Ectodermal cell (in vitro differentiated cells): ENCODE measurements around the gene ZNF831.

Experiments used
- H3K27ac ChIP-seq: 2 replicates; pipeline ENCODE4 v1.7.0; 2013; ENCODE audit warnings: mild to moderate bottlenecking, low read depth, low read length; ENCODE audit not compliant: insufficient read depth, poor library complexity, severe bottlenecking
- H3K27me3 ChIP-seq: 2 replicates; pipeline ENCODE4 v1.7.0; 2013; ENCODE audit warnings: mild to moderate bottlenecking, low read length; ENCODE audit not compliant: insufficient read depth, control insufficient read depth, poor library complexity, severe bottlenecking
- H3K36me3 ChIP-seq: one replicate; pipeline ENCODE4 v1.7.0; 2013; ENCODE audit warnings: low read length; ENCODE audit not compliant: control insufficient read depth, insufficient read depth
- H3K4me1 ChIP-seq: one replicate; pipeline ENCODE4 v1.7.0; 2013; ENCODE audit warnings: low read length; ENCODE audit not compliant: control insufficient read depth, insufficient read depth
- H3K4me3 ChIP-seq: 2 replicates; pipeline ENCODE4 v1.7.0; 2013; ENCODE audit warnings: low read depth, low read length, control low read depth; ENCODE audit not compliant: insufficient read depth
- H3K9me3 ChIP-seq: 2 replicates; pipeline ENCODE4 v1.7.0; 2013; ENCODE audit warnings: mild to moderate bottlenecking, low read length, moderate library complexity; ENCODE audit not compliant: control insufficient read depth
- WGBS, 2 experiments: methylation state at CpG; one replicate each; pipeline ENCODE4 v1.1.7; 2013; ENCODE audit warnings: missing lambda C conversion rate in 2 of 2; 5-methylcytosine and 5-hydroxymethylcytosine counted together

The ZNF831 gene

GRCh38 chr20:59301343-59302007 is 137.9 kb downstream of the ZNF831 start:
- Histone ChIP-seq H3K4me1 (no peaks in the 10 kb centered on the region), H3K27ac (no peak overlapping the region), H3K4me3 (no peak overlapping the region), H3K9me3 (no peaks in the 10 kb centered on the region), H3K36me3 (no peaks in the 10 kb centered on the region), H3K27me3 (peaks cover 61% of the 10 kb centered on the region)
- WGBS, 2 experiments: 93 to 94% methylated on average over 17 of the region's 17 CpGs

GRCh38 chr20:59305908-59306655 is 142.5 kb downstream of the ZNF831 start:
- no peaks in the 10 kb centered on the region for H3K36me3 ChIP-seq
- no peak overlapping the region for H3K27ac ChIP-seq
- H3K27me3 ChIP-seq: peaks cover 36% of the 10 kb centered on the region
- WGBS, 2 experiments: 93 to 95% methylated on average over 7 of the region's 7 CpGs
- H3K4me1 ChIP-seq: peaks cover 5% of the 10 kb centered on the region
- no peak overlapping the region for H3K4me3 ChIP-seq
- no peaks in the 10 kb centered on the region for H3K9me3 ChIP-seq

GRCh38 chr20:59307270-59307669 is 143.6 kb downstream of the ZNF831 start:
- Histone ChIP-seq H3K9me3 (no peaks in the 10 kb centered on the region), H3K4me1 (peaks cover 5% of the 10 kb centered on the region), H3K27ac (no peak overlapping the region), H3K4me3 (no peak overlapping the region), H3K27me3 (peaks cover 24% of the 10 kb centered on the region), H3K36me3 (no peaks in the 10 kb centered on the region)
- 95 to 96% methylated on average over 3 of the region's 3 CpGs for WGBS, 2 experiments
